Measurements from ENCODE around the gene SNX27.

DNA sequence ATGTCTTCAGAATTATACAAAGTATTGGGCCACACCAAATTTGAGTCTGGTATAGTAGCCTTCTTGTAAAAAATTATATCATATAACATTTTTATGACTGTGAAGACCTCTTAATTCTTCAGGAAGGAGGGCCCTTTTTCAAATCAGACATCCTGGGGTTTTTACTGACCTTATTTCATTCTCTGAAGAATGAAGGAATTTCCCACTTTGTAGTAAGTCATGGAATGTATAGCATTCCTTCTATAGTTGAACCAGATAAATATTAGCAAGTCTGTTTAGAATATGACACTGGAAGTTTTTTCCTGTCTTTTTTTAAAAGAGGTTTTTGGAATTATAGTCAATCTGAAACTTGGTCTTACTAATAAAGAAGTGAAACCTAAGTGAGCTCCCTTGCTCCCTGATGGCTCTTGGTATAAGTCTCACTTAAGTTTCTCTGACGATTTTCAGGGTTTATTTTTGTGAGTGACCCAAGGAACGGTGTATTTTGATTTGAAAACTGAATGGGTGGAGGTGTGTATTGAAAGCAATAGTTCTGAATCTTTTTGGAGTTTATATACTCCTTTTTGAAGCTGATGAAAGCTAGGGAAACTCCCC, 23.7 kb downstream of the SNX27 start:
- TF ChIP-seq, protein P1, sequence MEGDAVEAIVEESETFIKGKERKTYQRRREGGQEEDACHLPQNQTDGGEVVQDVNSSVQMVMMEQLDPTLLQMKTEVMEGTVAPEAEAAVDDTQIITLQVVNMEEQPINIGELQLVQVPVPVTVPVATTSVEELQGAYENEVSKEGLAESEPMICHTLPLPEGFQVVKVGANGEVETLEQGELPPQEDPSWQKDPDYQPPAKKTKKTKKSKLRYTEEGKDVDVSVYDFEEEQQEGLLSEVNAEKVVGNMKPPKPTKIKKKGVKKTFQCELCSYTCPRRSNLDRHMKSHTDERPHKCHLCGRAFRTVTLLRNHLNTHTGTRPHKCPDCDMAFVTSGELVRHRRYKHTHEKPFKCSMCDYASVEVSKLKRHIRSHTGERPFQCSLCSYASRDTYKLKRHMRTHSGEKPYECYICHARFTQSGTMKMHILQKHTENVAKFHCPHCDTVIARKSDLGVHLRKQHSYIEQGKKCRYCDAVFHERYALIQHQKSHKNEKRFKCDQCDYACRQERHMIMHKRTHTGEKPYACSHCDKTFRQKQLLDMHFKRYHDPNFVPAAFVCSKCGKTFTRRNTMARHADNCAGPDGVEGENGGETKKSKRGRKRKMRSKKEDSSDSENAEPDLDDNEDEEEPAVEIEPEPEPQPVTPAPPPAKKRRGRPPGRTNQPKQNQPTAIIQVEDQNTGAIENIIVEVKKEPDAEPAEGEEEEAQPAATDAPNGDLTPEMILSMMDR (IDR thresholded peaks at IDR 0.05; ENCODE audit: low read depth, low read length, poor library complexity, severe bottlenecking), result no peak
- TF ChIP-seq EZH2phosphoT487 (IDR thresholded peaks at IDR 0.05; ENCODE audit: borderline replicate concordance, low read length), result no peak

Measured in DOHH2 (cell line).